Peyer's patch (tissue), 4 donors: ENCODE results near the gene GNAQ. TPM values are rescaled to one million over a fixed set of nuclear protein-coding genes. Genes with fewer than 3 reads are reported as not detected.

ENCODE experiments used
- DNase-seq, 3 donors: peaks; one replicate each; pipeline ENCODE4 v3.0.0-alpha.2; 2017 to 2019
- H3K27ac ChIP-seq, 4 donors: fragments of 200-600 bp; sonication (generic); one replicate each; pipeline ENCODE4 v1.5.1; 2016 to 2019
- H3K27me3 ChIP-seq, 2 donors: fragments of 200-600 bp; sonication (generic); one replicate each; pipeline ENCODE4 v1.5.1; 2019
- H3K36me3 ChIP-seq, 3 donors: fragments of 200-600 bp; sonication (generic); one replicate each; pipeline ENCODE4 v1.5.1; 2016 to 2019
- H3K4me1 ChIP-seq, 4 donors: fragments of 200-600 bp; sonication (generic); one replicate each; pipeline ENCODE4 v1.5.1; 2016 to 2019
- H3K4me3 ChIP-seq, 4 donors: fragments of 200-600 bp; sonication (generic); 1 replicate in 3 of 4; 2 replicates in 1 of 4; pipeline ENCODE4 v1.5.1; 2016 to 2019; ENCODE audit warnings: mild to moderate bottlenecking in 1 of 4
- H3K9me3 ChIP-seq, 4 donors: fragments of 200-600 bp; sonication (generic); one replicate each; pipeline ENCODE4 v1.5.1; 2016 to 2019; ENCODE audit warnings: mild to moderate bottlenecking in 1 of 4
- CTCF ChIP-seq, 6 experiments: fragments of 450-650 bp in 4 of 6; fragments of 200-600 bp in 2 of 6; sonication (generic) in 1 of 6; IDR thresholded peaks; one replicate each; pipeline ENCODE4 v1.5.1; 2017 to 2019; ENCODE audit warnings: antibody characterized with exemption in 6 of 6, mild to moderate bottlenecking in 3 of 6, moderate library complexity in 1 of 6
- POLR2A ChIP-seq, 2 donors: fragments of 450-650 bp; IDR thresholded peaks; one replicate each; pipeline ENCODE4 v1.5.1; 2017; ENCODE audit warnings: antibody characterized with exemption in 2 of 2, mild to moderate bottlenecking in 2 of 2, moderate library complexity in 2 of 2
- total RNA-seq, 4 donors: library from RNA; depleted of rRNA; stranded (reverse); fragments of >200 nt; gene quantifications; one replicate each; pipeline ENCODE4 v1.1.0, GENCODE V29; 2016

GNAQ gene
- total RNA-seq, 4 donors from 2014 or later = 28.7 to 45.4 (median 33.5) TPM

DNA sequence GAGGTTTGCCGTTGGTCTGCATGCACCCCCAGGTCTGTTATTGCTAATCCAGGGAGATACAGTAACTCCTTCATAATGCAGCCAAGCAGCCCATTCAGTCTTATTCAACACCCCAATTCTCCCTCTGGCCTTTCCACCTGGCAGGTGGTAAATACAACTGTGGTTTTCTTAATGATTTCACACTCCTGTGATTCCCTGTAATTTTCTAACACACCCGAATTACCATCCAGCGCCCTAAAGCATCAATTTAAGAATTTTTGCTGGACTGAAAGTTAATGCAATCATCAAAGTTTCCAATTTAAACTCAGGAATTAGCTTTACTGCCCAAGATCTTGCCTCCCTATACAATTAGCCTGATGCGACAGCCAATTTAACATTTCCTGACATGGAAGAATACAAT lies 62.5 kb downstream of the GNAQ start:
- H3K27ac ChIP-seq = no peak overlapping the region

DNA sequence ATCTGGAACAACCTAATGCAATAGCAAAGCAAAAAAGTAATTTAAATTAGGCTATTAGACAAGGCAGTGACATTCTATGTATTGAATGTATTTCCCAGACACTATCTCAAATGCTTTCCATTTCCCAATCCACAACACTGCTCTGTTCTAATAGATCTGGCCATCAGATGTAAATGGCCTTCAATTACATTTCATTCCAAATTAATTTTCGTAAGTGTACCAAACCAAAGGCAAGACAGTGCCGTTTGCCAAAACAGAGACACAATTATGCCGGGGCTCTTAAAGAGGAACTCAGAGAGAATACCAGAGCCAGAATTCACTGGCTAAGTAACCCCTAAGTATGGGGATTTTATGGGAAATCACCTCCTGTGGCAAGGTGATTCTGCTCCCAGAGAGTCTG lies 63.1 kb downstream of the GNAQ start:
- Histone ChIP-seq H3K27ac (no peak overlapping the region), H3K4me3 (no peak overlapping the region), H3K36me3 (no peaks in the 10 kb centered on the region), H3K27me3 (no peaks in the 10 kb centered on the region), H3K4me1 (no peaks in the 10 kb centered on the region), H3K9me3 (no peaks in the 10 kb centered on the region)
- TF ChIP-seq CTCF (IDR thresholded peaks at IDR 0.05) (no peak), POLR2A (IDR thresholded peaks at IDR 0.05) (no peak)
- DNase-seq = no peak

More for the DNA sequence above, 62.5 kb downstream of the GNAQ start:
- H3K27me3 ChIP-seq = no peaks in the 10 kb centered on the region
- no peak for DNase-seq
- no peaks in the 10 kb centered on the region for H3K36me3 ChIP-seq
- H3K4me1 ChIP-seq = no peaks in the 10 kb centered on the region
- H3K4me3 ChIP-seq = no peak overlapping the region
- no peaks in the 10 kb centered on the region for H3K9me3 ChIP-seq
- TF ChIP-seq CTCF (IDR thresholded peaks at IDR 0.05) (no peak), POLR2A (IDR thresholded peaks at IDR 0.05) (no peak)

DNA sequence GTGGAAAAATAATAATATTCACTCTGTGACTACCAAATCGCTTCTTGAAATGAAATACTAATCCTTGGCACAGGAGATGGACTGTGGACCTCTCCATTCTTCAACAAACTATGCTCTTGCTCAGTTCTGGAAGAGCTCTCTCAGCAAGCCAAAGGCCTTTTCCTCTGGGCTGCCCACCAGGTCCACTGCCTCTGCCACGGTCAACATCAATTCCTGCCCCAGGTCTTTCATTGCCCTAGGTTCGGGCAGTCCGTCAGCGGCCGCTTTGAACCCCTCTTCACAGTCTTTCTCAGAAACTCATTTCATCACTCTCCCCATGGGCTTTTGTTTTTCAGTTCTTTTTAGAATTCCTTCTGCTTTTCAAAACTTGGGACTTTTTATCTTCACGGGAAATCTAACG lies 64.9 kb downstream of the GNAQ start:
- Histone ChIP-seq H3K4me3 (no peak overlapping the region), H3K27me3 (no peaks in the 10 kb centered on the region), H3K27ac (no peak overlapping the region), H3K4me1 (no peaks in the 10 kb centered on the region), H3K36me3 (no peaks in the 10 kb centered on the region), H3K9me3 (no peaks in the 10 kb centered on the region)
- no peak for TF ChIP-seq POLR2A (IDR thresholded peaks at IDR 0.05)
- TF ChIP-seq CTCF (IDR thresholded peaks at IDR 0.05) = no peak
- DNase-seq = no peak

DNA sequence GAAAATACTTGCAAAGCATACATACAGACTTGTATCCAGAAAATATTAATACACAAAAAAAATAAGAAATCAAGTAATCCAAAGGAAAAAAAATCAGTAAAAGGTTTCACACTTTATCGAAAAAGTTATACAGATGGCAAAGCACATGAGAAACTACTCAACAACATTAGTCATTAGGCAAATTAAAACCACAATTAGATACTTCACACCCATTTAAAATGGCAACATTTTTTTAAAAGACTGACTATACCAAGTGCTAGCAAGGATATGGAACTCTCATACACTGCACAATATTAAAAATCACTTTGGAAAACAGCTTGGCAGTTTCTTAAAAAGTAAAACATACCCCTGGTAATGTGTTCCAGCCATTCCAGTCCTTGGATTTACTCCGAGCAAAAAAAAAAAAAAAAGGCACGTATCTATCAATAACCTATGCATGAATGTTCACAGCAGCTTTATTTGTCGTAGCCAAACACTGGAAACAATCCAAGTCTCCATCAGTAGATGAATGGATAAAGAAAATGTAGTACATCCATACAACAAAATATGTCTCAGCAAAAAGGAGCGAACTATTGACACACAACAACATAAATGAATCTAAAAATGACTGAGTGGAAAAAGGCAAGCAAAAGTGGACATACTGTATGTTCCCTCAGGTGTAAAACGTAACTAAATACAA lies 66.0 kb downstream of the GNAQ start:
- no peaks in the 10 kb centered on the region for H3K36me3 ChIP-seq
- DNase-seq = no peak
- H3K9me3 ChIP-seq = no peaks in the 10 kb centered on the region
- no peaks in the 10 kb centered on the region for H3K27me3 ChIP-seq
- TF ChIP-seq CTCF (IDR thresholded peaks at IDR 0.05) (no peak), POLR2A (IDR thresholded peaks at IDR 0.05) (no peak)
- H3K4me1 ChIP-seq = peaks cover 0 to 7% (median 0%) of the 10 kb centered on the region in 4 donors
- no peak overlapping the region for H3K27ac ChIP-seq
- no peak overlapping the region for H3K4me3 ChIP-seq

GRCh38 chr9:77964258-77964657 lies 67.4 kb downstream of the GNAQ start:
- no peaks in the 10 kb centered on the region for H3K27me3 ChIP-seq
- TF ChIP-seq POLR2A (IDR thresholded peaks at IDR 0.05) = no peak
- TF ChIP-seq CTCF (IDR thresholded peaks at IDR 0.05) = no peak
- no peak for DNase-seq
- no peak overlapping the region for H3K4me3 ChIP-seq
- no peaks in the 10 kb centered on the region for H3K9me3 ChIP-seq
- H3K36me3 ChIP-seq = no peaks in the 10 kb centered on the region
- H3K4me1 ChIP-seq = peaks cover 0 to 7% (median 0%) of the 10 kb centered on the region in 4 donors
- H3K27ac ChIP-seq = no peak overlapping the region
